Sigmoid colon (tissue), 7 donors: ENCODE data around the gene SUPT5H. TPM values are rescaled to one million over a fixed set of nuclear protein-coding genes. Genes with fewer than 3 reads are reported as not detected.

Experiments
- DNase-seq: peaks from one replicate; pipeline ENCODE4 v3.0.0-alpha.2; 2019
- H3K27ac ChIP-seq, 4 donors: fragments of 200-600 bp; sonication (generic); one replicate each; pipeline ENCODE4 v1.5.1; 2016 to 2019; ENCODE audit warnings: mild to moderate bottlenecking in 1 of 4
- H3K27me3 ChIP-seq, 3 donors: fragments of 200-600 bp; sonication (generic); one replicate each; pipeline ENCODE4 v1.5.1; 2019; ENCODE audit warnings: mild to moderate bottlenecking in 1 of 3
- H3K36me3 ChIP-seq, 4 donors: fragments of 200-600 bp; sonication (generic); one replicate each; pipeline ENCODE4 v1.5.1; 2016 to 2019
- H3K4me1 ChIP-seq, 4 donors: fragments of 200-600 bp; sonication (generic); one replicate each; pipeline ENCODE4 v1.5.1; 2017 to 2019
- H3K4me3 ChIP-seq, 4 donors: fragments of 200-600 bp; sonication (generic); one replicate each; pipeline ENCODE4 v1.5.1; 2017 to 2019; ENCODE audit warnings: mild to moderate bottlenecking in 2 of 4, moderate library complexity in 1 of 4
- H3K9me3 ChIP-seq, 4 donors: fragments of 200-600 bp in 3 of 4; sonication (generic) in 3 of 4; one replicate each; pipeline versions ENCODE4 v1.5.1 to v1.6.1; 2013 to 2019
- CTCF ChIP-seq, 4 experiments: fragments of 450-650 bp in 3 of 4; fragments of 200-600 bp in 1 of 4; IDR thresholded peaks; one replicate each; pipeline ENCODE4 v1.5.1; 2016 to 2019; ENCODE audit warnings: antibody characterized with exemption in 4 of 4, mild to moderate bottlenecking in 3 of 4, moderate library complexity in 2 of 4
- EP300 ChIP-seq, 4 donors: sonication (generic); formaldehyde crosslinking; IDR thresholded peaks; one replicate each; pipeline ENCODE4 v1.6.1; 2017; ENCODE audit warnings: antibody characterized with exemption in 4 of 4
- POLR2A ChIP-seq, 2 donors: fragments of 450-650 bp; IDR thresholded peaks; one replicate each; pipeline ENCODE4 v1.6.1; 2016; ENCODE audit warnings: antibody characterized with exemption in 2 of 2, mild to moderate bottlenecking in 2 of 2, moderate library complexity in 2 of 2
- POLR2AphosphoS5 ChIP-seq, 4 donors: sonication (generic); formaldehyde crosslinking; IDR thresholded peaks; one replicate each; pipeline ENCODE4 v1.6.1; 2017; ENCODE audit warnings: antibody characterized with exemption in 4 of 4
- WGBS, 2 donors: extraction: QIAGEN DNeasy Blood & Tissue Kit; methylation state at CpG; one replicate each; pipeline ENCODE4 v1.1.7; 2013; 5-methylcytosine and 5-hydroxymethylcytosine counted together
- intact Hi-C: fragments of 100-400 bp; cut with DNase I; formaldehyde crosslinking; loops from one replicate; pipeline ENCODE4 v1.15.1; 2023
- polyA plus RNA-seq, 3 donors: library from polyadenylated mRNA; stranded (reverse); fragments of 200-250 nt; gene quantifications; one replicate each; pipeline ENCODE4 v1.2.3, GENCODE V29; 2013
- total RNA-seq, 4 donors: library from RNA; depleted of rRNA; stranded (reverse); fragments of >200 nt; gene quantifications; one replicate each; pipeline ENCODE4 v1.1.0, GENCODE V29; 2016
- donor health status: healthy with polysubstance abuse.
- donor health status: Bipolar disorder and iron deficiency.
- donor health status: healthy.

SUPT5H gene
- total and polyA plus RNA-seq, 7 donors = 52.3 to 112 (median 77.1) TPM

- no peaks in the 10 kb centered on the region for H3K9me3 ChIP-seq
- intact Hi-C loops = loop anchor here (5.0 to 10.0 kb wide), 2 partner anchors 89 to 306 kb away; partner anchors contain the start of genes PAK4 and SAMD4B
- peak in 2 of 4 donors; percentile 56 to 67 for TF ChIP-seq EP300 (IDR thresholded peaks at IDR 0.05)
- TF ChIP-seq POLR2AphosphoS5 (IDR thresholded peaks at IDR 0.05) = peak in 3 of 4 donors; percentile 36 to 71 (median 43)
- no peak for TF ChIP-seq CTCF (IDR thresholded peaks at IDR 0.05)
- DNase-seq = no peak
- no peaks in the 10 kb centered on the region for H3K27me3 ChIP-seq
- peak overlapping the region in 1 of 4 donors; percentile 3 for H3K4me3 ChIP-seq
- peaks cover 0 to 51% (median 43%) of the 10 kb centered on the region in 4 donors for H3K4me1 ChIP-seq
- WGBS, 2 donors = 59 to 61% methylated on average over 25 of the region's 25 CpGs
- H3K36me3 ChIP-seq = peaks cover 17 to 32% (median 29%) of the 10 kb centered on the region in 4 donors
- H3K27ac ChIP-seq = peak overlapping the region; percentile 61 to 91 (median 78)
Measured at GRCh38 chr19:39430675-39431593, 14.4 kb upstream of the SUPT5H start.

GRCh38 chr19:39432677-39433025, 12.7 kb upstream of the SUPT5H start:
- Histone ChIP-seq H3K4me3 (no peak overlapping the region), H3K4me1 (peaks cover 0 to 59% (median 49%) of the 10 kb centered on the region in 4 donors), H3K27me3 (no peaks in the 10 kb centered on the region), H3K27ac (no peak overlapping the region), H3K9me3 (no peaks in the 10 kb centered on the region), H3K36me3 (peaks cover 17 to 32% (median 29%) of the 10 kb centered on the region in 4 donors)
- WGBS, 2 donors = 89 to 96% methylated on average over 8 of the region's 8 CpGs
- intact Hi-C loops = loop anchor here (5.0 to 10.0 kb wide), 2 partner anchors 90 to 308 kb away; partner anchors contain the start of genes PAK4 and SAMD4B
- TF ChIP-seq CTCF (IDR thresholded peaks at IDR 0.05) = no peak
- no peak for TF ChIP-seq POLR2AphosphoS5 (IDR thresholded peaks at IDR 0.05)
- no peak for TF ChIP-seq POLR2A (IDR thresholded peaks at IDR 0.05)
- TF ChIP-seq EP300 (IDR thresholded peaks at IDR 0.05) = no peak
- no peak for DNase-seq

- H3K4me3 ChIP-seq = no peak overlapping the region
- intact Hi-C loops = loop anchor here (2.0 to 10.0 kb wide), 3 partner anchors 37 to 309 kb away; partner anchors contain the start of genes PAK4 and SAMD4B
- no peak for TF ChIP-seq CTCF (IDR thresholded peaks at IDR 0.05)
- TF ChIP-seq POLR2AphosphoS5 (IDR thresholded peaks at IDR 0.05) = no peak
- no peak for TF ChIP-seq EP300 (IDR thresholded peaks at IDR 0.05)
- TF ChIP-seq POLR2A (IDR thresholded peaks at IDR 0.05) = no peak
- H3K27me3 ChIP-seq = peaks cover 0 to 3% (median 0%) of the 10 kb centered on the region in 3 donors
- peaks cover 17 to 32% (median 29%) of the 10 kb centered on the region in 4 donors for H3K36me3 ChIP-seq
- H3K9me3 ChIP-seq = no peaks in the 10 kb centered on the region
- peaks cover 0 to 49% (median 40%) of the 10 kb centered on the region in 4 donors for H3K4me1 ChIP-seq
- DNase-seq = no peak
- peak overlapping the region in 3 of 4 donors; percentile 6 to 95 (median 90) for H3K27ac ChIP-seq
- WGBS, 2 donors = 95 to 96% methylated on average over 8 of the region's 8 CpGs
Measured at GRCh38 chr19:39433480-39434079, 11.8 kb upstream of the SUPT5H start.

GRCh38 chr19:39434123-39435076, 11.0 kb upstream of the SUPT5H start:
- TF ChIP-seq POLR2AphosphoS5 (IDR thresholded peaks at IDR 0.05) (no peak), POLR2A (IDR thresholded peaks at IDR 0.05) (no peak), CTCF (IDR thresholded peaks at IDR 0.05) (no peak), EP300 (IDR thresholded peaks at IDR 0.05) (no peak)
- Histone ChIP-seq H3K27ac (peak overlapping the region; percentile 89 to 95 (median 91)), H3K4me3 (peak overlapping the region in 3 of 4 donors; percentile 90 to 99 (median 97)), H3K27me3 (peaks cover 0 to 3% (median 0%) of the 10 kb centered on the region in 3 donors), H3K9me3 (no peaks in the 10 kb centered on the region), H3K4me1 (peaks cover 0 to 41% (median 32%) of the 10 kb centered on the region in 4 donors), H3K36me3 (peaks cover 17 to 32% (median 29%) of the 10 kb centered on the region in 4 donors)
- WGBS, 2 donors = 31 to 58% methylated on average over 10 of the region's 10 CpGs
- intact Hi-C loops = loop anchor here (2.0 to 10.0 kb wide), 3 partner anchors 38 to 310 kb away; partner anchors contain the start of genes PAK4 and SAMD4B
- DNase-seq = no peak
